HG03097 (cell line): ENCODE results near the gene SLC9A8.

Experiments
- ATAC-seq: cut with Tn5 transposase; IDR thresholded peaks from one replicate; pipeline ENCODE4 v1.9.1; 2021; ENCODE audit not compliant: unreplicated experiment, low FRiP score

Gene SLC9A8

DNA sequence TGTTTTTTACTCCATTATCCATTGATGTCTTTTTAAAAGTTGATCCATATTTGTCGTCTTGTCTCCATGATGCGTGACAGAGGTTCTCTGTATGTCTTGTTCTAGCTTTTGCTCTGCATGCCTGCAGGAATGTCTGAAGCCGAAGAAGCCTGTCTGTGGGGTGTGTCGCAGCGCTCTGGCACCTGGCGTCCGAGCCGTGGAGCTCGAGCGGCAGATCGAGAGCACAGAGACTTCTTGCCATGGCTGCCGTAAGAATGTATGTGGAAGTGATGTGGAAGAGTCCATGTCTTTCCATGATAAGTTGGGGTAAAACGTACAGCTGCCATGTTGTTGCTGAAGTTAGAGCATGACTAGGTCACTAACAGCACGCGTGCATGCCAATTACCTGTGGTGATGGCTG, 128.8 kb downstream of the SLC9A8 start:
- ATAC-seq, result no peak
